ENCODE results near the gene SLC37A4. TPM values are rescaled to one million over a fixed set of nuclear protein-coding genes. Genes with fewer than 3 reads are reported as not detected.

Gene SLC37A4
- total and polyA plus RNA-seq, 2 of the 13 experiments (the other 11 are each of a cell fraction or from before 2014, with no cell fraction given): 43.0 to 56.1 TPM

GRCh38 chr11:119029340-119030028 lies 1.2 kb downstream of the SLC37A4 start (continued):
- TF ChIP-seq ZNF503 (CRISPR knock-in tag; IDR thresholded peaks at IDR 0.05) (no peak), THRA (CRISPR knock-in tag; IDR thresholded peaks at IDR 0.05; ENCODE audit: borderline replicate concordance) (peak; percentile 66), SOX5 (CRISPR knock-in tag; IDR thresholded peaks at IDR 0.05; ENCODE audit: borderline replicate concordance) (peak; percentile 65; the same call in 1 of the 2 replicates), TBX3 (IDR thresholded peaks at IDR 0.05; ENCODE audit: borderline replicate concordance) (no peak), ZNF12 (CRISPR knock-in tag; IDR thresholded peaks at IDR 0.05) (no peak), FOXC1 (CRISPR knock-in tag; IDR thresholded peaks at IDR 0.05; ENCODE audit: borderline replicate concordance) (no peak; the same call in 1 of the 2 replicates), SYNCRIP (IDR thresholded peaks at IDR 0.05; ENCODE audit: insufficient read depth, low read depth, low read length) (no peak), FOXP4 (CRISPR knock-in tag; IDR thresholded peaks at IDR 0.05) (peak; percentile 64), SNAPC4 (CRISPR knock-in tag; IDR thresholded peaks at IDR 0.05) (no peak; the same call in 1 of the 2 replicates), TARDBP (CRISPR knock-in tag; IDR thresholded peaks at IDR 0.05) (peak; percentile 66; the same call in 1 of the 2 replicates), PITX1 (CRISPR knock-in tag; IDR thresholded peaks at IDR 0.05) (peak; percentile 48; the same call in 1 of the 2 replicates), DR1 (CRISPR knock-in tag; IDR thresholded peaks at IDR 0.05) (peak; percentile 93), AFF4 (CRISPR knock-in tag; IDR thresholded peaks at IDR 0.05) (no peak), RAD51 (IDR thresholded peaks at IDR 0.05; ENCODE audit: borderline replicate concordance) (no peak)

All from HepG2 (cell line).